OCI-M1 (cell line): ENCODE data around the gene MED12.

Experiments
- DNase-seq: peaks from one replicate; lab custom pipeline; 2025; lab: John Stamatoyannopoulos, UW

Gene MED12

GRCh38 chrX:71118032-71118984 lies at the start of gene MED12:
Gene MED12 (plus strand): TSS chrX:71118596. CDS start chrX:71118755, 159 bp downstream.
- peak; percentile 88 for DNase-seq

GRCh38 chrX:71070531-71070930 lies 47.9 kb upstream of the MED12 start:
- DNase-seq: no peak

GRCh38 chrX:71081330-71082123 lies 36.9 kb upstream of the MED12 start:
- peak; percentile 52 for DNase-seq

GRCh38 chrX:71082124-71082647 lies 36.2 kb upstream of the MED12 start:
- DNase-seq: peak; percentile 42

- no peak for DNase-seq
Measured at GRCh38 chrX:71082822-71083221, 35.6 kb upstream of the MED12 start.

GRCh38 chrX:71085900-71086299 lies 32.5 kb upstream of the MED12 start:
- no peak for DNase-seq

- DNase-seq: no peak
Measured at GRCh38 chrX:71091263-71091662, 27.1 kb upstream of the MED12 start.

GRCh38 chrX:71095033-71095432 lies 23.4 kb upstream of the MED12 start:
- peak; percentile 38 for DNase-seq

- DNase-seq: peak; percentile 92
Measured at GRCh38 chrX:71095555-71095980, 22.8 kb upstream of the MED12 start, which contains the start of gene FOXO4. Gene FOXO4 (plus strand): TSS chrX:71095851. CDS start chrX:71096529, 678 bp downstream.

GRCh38 chrX:71095981-71096759 lies 22.2 kb upstream of the MED12 start:
- peak; percentile 80 for DNase-seq

- no peak for DNase-seq
Measured at GRCh38 chrX:71096760-71097032, 21.7 kb upstream of the MED12 start.

- DNase-seq: peak; percentile 85
Measured at GRCh38 chrX:71098302-71098701, 20.1 kb upstream of the MED12 start.

- no peak for DNase-seq
Measured at GRCh38 chrX:71098951-71099506, 19.4 kb upstream of the MED12 start.

- no peak for DNase-seq
Measured at GRCh38 chrX:71099736-71100135, 18.7 kb upstream of the MED12 start.

- DNase-seq: peak; percentile 3
Measured at GRCh38 chrX:71100581-71101505, 17.6 kb upstream of the MED12 start.

GRCh38 chrX:71102292-71102691 lies 16.1 kb upstream of the MED12 start:
- DNase-seq: peak; percentile 68

- peak; percentile 94 for DNase-seq
Measured at GRCh38 chrX:71103110-71103983, 15.0 kb upstream of the MED12 start.

GRCh38 chrX:71105628-71106027 lies 12.8 kb upstream of the MED12 start:
- DNase-seq: peak; percentile 48

GRCh38 chrX:71106427-71106826 lies 12.0 kb upstream of the MED12 start, which contains the start of gene CXorf65:
Gene CXorf65 (minus strand): TSS chrX:71106740. CDS start chrX:71106556, 184 bp downstream.
- peak; percentile 65 for DNase-seq
